Testis (tissue), 2 donors: ENCODE data around the gene TRIM14.

Source experiments
- POLR2A ChIP-seq: fragments of 450-650 bp; IDR thresholded peaks from one replicate; pipeline ENCODE4 v1.6.1; 2017; ENCODE audit warnings: antibody characterized with exemption, mild to moderate bottlenecking, moderate library complexity
- TF ChIP-seq, protein P1 (sequence below), 3 experiments: fragments of 450-650 bp in 2 of 3; fragments of 200-600 bp in 1 of 3; sonication (generic) in 1 of 3; IDR thresholded peaks; one replicate each; pipeline ENCODE4 v1.5.1; 2016 to 2019; ENCODE audit warnings: antibody characterized with exemption in 3 of 3, mild to moderate bottlenecking in 2 of 3, moderate library complexity in 1 of 3

DNA sequence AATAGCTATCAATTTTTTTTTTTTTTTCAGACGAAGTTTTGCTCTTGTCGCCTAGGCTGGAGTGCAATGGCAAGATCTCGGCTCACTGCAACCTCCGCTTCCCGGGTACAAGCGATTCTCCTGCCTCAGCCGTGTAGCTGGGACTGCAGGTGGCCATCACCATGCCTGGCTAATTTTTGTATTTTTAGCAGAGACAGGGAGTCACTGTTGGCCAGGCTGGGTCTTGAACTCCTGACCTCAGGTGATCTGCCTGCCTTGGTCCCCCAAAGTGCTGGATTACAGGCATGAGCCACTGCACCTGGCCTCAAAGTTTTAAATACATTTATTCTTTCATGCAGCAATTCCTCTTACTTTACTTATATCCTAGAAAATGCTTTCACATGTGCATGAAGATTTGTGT lies 17.6 kb downstream of the TRIM14 start:
- TF ChIP-seq, protein P1, sequence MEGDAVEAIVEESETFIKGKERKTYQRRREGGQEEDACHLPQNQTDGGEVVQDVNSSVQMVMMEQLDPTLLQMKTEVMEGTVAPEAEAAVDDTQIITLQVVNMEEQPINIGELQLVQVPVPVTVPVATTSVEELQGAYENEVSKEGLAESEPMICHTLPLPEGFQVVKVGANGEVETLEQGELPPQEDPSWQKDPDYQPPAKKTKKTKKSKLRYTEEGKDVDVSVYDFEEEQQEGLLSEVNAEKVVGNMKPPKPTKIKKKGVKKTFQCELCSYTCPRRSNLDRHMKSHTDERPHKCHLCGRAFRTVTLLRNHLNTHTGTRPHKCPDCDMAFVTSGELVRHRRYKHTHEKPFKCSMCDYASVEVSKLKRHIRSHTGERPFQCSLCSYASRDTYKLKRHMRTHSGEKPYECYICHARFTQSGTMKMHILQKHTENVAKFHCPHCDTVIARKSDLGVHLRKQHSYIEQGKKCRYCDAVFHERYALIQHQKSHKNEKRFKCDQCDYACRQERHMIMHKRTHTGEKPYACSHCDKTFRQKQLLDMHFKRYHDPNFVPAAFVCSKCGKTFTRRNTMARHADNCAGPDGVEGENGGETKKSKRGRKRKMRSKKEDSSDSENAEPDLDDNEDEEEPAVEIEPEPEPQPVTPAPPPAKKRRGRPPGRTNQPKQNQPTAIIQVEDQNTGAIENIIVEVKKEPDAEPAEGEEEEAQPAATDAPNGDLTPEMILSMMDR (IDR thresholded peaks at IDR 0.05) = no peak
- no peak for TF ChIP-seq POLR2A
